DMS114 treated with DMSO at 0.1 percent for 48 hours (cell line): ENCODE measurements around the gene CRIP3.
A peak's percentile ranks its signal among the peaks of the same experiment; 100 is the strongest.

Experiments used
- DNase-seq: peaks from one replicate; lab custom pipeline; 2025; ENCODE audit not compliant: unreplicated experiment; lab: John Stamatoyannopoulos, UW

The CRIP3 gene

GRCh38 chr6:43274916-43275597 lies 33.6 kb downstream of the CRIP3 start:
- no peak for DNase-seq

- no peak for DNase-seq
These were observed 34.3 kb downstream of the CRIP3 start for GRCh38 chr6:43274127-43274915.

- no peak for DNase-seq
These were observed 34.9 kb downstream of the CRIP3 start for GRCh38 chr6:43273707-43274106.

GRCh38 chr6:43271944-43272343 lies 36.7 kb downstream of the CRIP3 start:
- DNase-seq, result no peak

- DNase-seq, result no peak
These were observed 37.4 kb downstream of the CRIP3 start for GRCh38 chr6:43271103-43271815.

- no peak for DNase-seq
These were observed 39.2 kb downstream of the CRIP3 start for GRCh38 chr6:43269273-43270007.

GRCh38 chr6:43268782-43269272 lies 39.8 kb downstream of the CRIP3 start:
- DNase-seq, result no peak

GRCh38 chr6:43268355-43268700 lies 40.3 kb downstream of the CRIP3 start:
- DNase-seq, result no peak

- no peak for DNase-seq
These were observed 40.8 kb downstream of the CRIP3 start for GRCh38 chr6:43267619-43268354.

- no peak for DNase-seq
These were observed 43.1 kb downstream of the CRIP3 start for GRCh38 chr6:43265564-43265963.

- no peak for DNase-seq
These were observed 44.0 kb downstream of the CRIP3 start for GRCh38 chr6:43264599-43265145.

GRCh38 chr6:43263314-43264178 lies 45.1 kb downstream of the CRIP3 start:
- DNase-seq, result peak; percentile 62

GRCh38 chr6:43262780-43263313 lies 45.8 kb downstream of the CRIP3 start:
- DNase-seq, result no peak

- DNase-seq, result no peak
These were observed 46.4 kb downstream of the CRIP3 start for GRCh38 chr6:43262000-43262779.

GRCh38 chr6:43261198-43261597 lies 47.4 kb downstream of the CRIP3 start:
- no peak for DNase-seq

- DNase-seq, result no peak
These were observed 47.8 kb downstream of the CRIP3 start for GRCh38 chr6:43260791-43261190.

GRCh38 chr6:43258807-43259686 lies 49.6 kb downstream of the CRIP3 start:
- no peak for DNase-seq
